Measurements from ENCODE around the gene REV1. TPM values are rescaled to one million over a fixed set of nuclear protein-coding genes. Genes with fewer than 3 reads are reported as not detected.

REV1 gene
- total and polyA plus RNA-seq, 2 donors (not counting 3 experiments of a cell fraction or from before 2014, with no cell fraction given): 16.6 to 50.3 TPM

- Histone ChIP-seq H2AFZ (ENCODE audit: low read depth, low read length) (no peak overlapping the region), H4K20me1 (replicated peaks; ENCODE audit: control insufficient read depth, extremely low read depth, insufficient read depth, low read length) (peaks cover 2% of the 10 kb centered on the region), H3K9ac (replicated peaks; ENCODE audit: extremely low read depth, insufficient read depth, low read length) (no peak overlapping the region), H3K9me1 (replicated peaks; ENCODE audit: control insufficient read depth, extremely low read depth, insufficient read depth, low read length) (no peaks in the 10 kb centered on the region), H3K36me3 (ENCODE audit: control insufficient read depth in 2 of 2, extremely low read depth in 1 of 2, insufficient read depth in 2 of 2, low read length in 2 of 2) (peaks cover 0 to 3% of the 10 kb centered on the region in 2 experiments), H3K27me3 (ENCODE audit: control insufficient read depth in 2 of 2, insufficient read depth in 2 of 2, low read length in 2 of 2) (no peaks in the 10 kb centered on the region), H3K9me3 (replicated peaks; ENCODE audit: control insufficient read depth, insufficient read depth, low read length) (no peaks in the 10 kb centered on the region), H3K4me3 (replicated peaks in 1 of 3; ENCODE audit: insufficient read depth in 1 of 3, low read depth in 1 of 3, low read length in 3 of 3) (no peak overlapping the region), H3K4me2 (ENCODE audit: insufficient read depth, low read length) (no peak overlapping the region), H3K27ac (ENCODE audit: insufficient read depth, low read depth, low read length) (no peak overlapping the region), H3K4me1 (ENCODE audit: control insufficient read depth, extremely low read depth, insufficient read depth, low read length) (peaks cover 3% of the 10 kb centered on the region), H3K79me2 (ENCODE audit: control insufficient read depth, insufficient read depth, low read length) (peaks cover 99% of the 10 kb centered on the region)
- DNase-seq (ENCODE audit: low read depth, low spot score): no peak
- intact Hi-C loops (cut with micrococcal nuclease) (no loop called here), dilution Hi-C loops (cut with MboI; ENCODE audit: extremely low pct_ligation_motif_present, low sequenced_read_pairs) (no loop called here)
- no TSS peak for BruUV-seq (replicated peaks)
- FAIRE-seq: no peak
- POLR2A ChIA-PET: no interaction called here
- CTCF ChIA-PET: interaction anchor here (1.0 kb wide), 1 partner anchor 32 kb away, joined by 3 read pairs; no protein-coding TSS in a partner anchor
- no peak for TF ChIP-seq MAX (IDR thresholded peaks at IDR 0.05; ENCODE audit: insufficient read depth, insufficient read length)
- TF ChIP-seq POLR2AphosphoS5 (IDR thresholded peaks at IDR 0.05; ENCODE audit: insufficient read depth, low read depth, low read length): no peak
- no peak for TF ChIP-seq EZH2 (IDR thresholded peaks at IDR 0.05; ENCODE audit: borderline replicate concordance, low read depth, low read length, severe bottlenecking)
- TF ChIP-seq POLR2A (IDR thresholded peaks at IDR 0.05; ENCODE audit: low read depth, low read length): no peak
- no peak for TF ChIP-seq JUN (IDR thresholded peaks at IDR 0.05; ENCODE audit: borderline replicate concordance, insufficient read depth, insufficient read length, low read depth)
- TF ChIP-seq CTCF (IDR thresholded peaks at IDR 0.05; ENCODE audit: extremely low read depth in 1 of 2, insufficient read depth in 1 of 2, low read depth in 1 of 2, low read length in 2 of 2): no peak
- TF ChIP-seq GATA2 (IDR thresholded peaks at IDR 0.05; ENCODE audit: insufficient read depth, insufficient read length, low read depth, low read length): no peak
- TF ChIP-seq FOS (IDR thresholded peaks at IDR 0.05; ENCODE audit: borderline replicate concordance, insufficient read depth, low read length): no peak
- TF ChIP-seq MYC (IDR thresholded peaks at IDR 0.05; ENCODE audit: low read depth, low read length): no peak
These were observed 8.3 kb downstream of the REV1 start for GRCh38 chr2:99481527-99481926.
